Coronary artery (tissue), 2 donors: ENCODE data around the gene TMEM236.

Experiments used
- DNase-seq: peaks from one replicate; pipeline ENCODE4 v3.0.0-alpha.2; 2017; ENCODE audit warnings: low spot score
- H3K27ac ChIP-seq, 2 donors: fragments of 200-600 bp; sonication (generic); one replicate each; pipeline ENCODE4 v1.5.1; 2016 to 2019
- H3K4me3 ChIP-seq: fragments of 200-600 bp; sonication (generic); 2 replicates; pipeline ENCODE4 v1.5.1; 2016; ENCODE audit warnings: mild to moderate bottlenecking, moderate library complexity
- CTCF ChIP-seq: fragments of 200-600 bp; sonication (generic); IDR thresholded peaks from one replicate; pipeline ENCODE4 v1.5.1; 2019; ENCODE audit warnings: antibody characterized with exemption

The TMEM236 gene

GRCh38 chr10:17795083-17795482, 43.1 kb downstream of the TMEM236 start:
- no peak overlapping the region for H3K27ac ChIP-seq
- DNase-seq = no peak
- TF ChIP-seq CTCF = no peak
- no peak overlapping the region for H3K4me3 ChIP-seq

GRCh38 chr10:17795813-17796594, 44.0 kb downstream of the TMEM236 start:
- DNase-seq = no peak
- H3K4me3 ChIP-seq = no peak overlapping the region
- TF ChIP-seq CTCF = no peak
- H3K27ac ChIP-seq = no peak overlapping the region

GRCh38 chr10:17801507-17801906, 49.5 kb downstream of the TMEM236 start:
- no peak overlapping the region for H3K27ac ChIP-seq
- no peak overlapping the region for H3K4me3 ChIP-seq
- no peak for TF ChIP-seq CTCF
- no peak for DNase-seq

- no peak for TF ChIP-seq CTCF
- H3K27ac ChIP-seq = no peak overlapping the region
- no peak overlapping the region for H3K4me3 ChIP-seq
- DNase-seq = no peak
These were observed 50.3 kb downstream of the TMEM236 start for GRCh38 chr10:17802350-17802749.

- Histone ChIP-seq H3K4me3 (no peak overlapping the region), H3K27ac (no peak overlapping the region)
- no peak for TF ChIP-seq CTCF
- no peak for DNase-seq
These were observed 51.0 kb downstream of the TMEM236 start for GRCh38 chr10:17802976-17803375.

GRCh38 chr10:17805330-17805729, 53.3 kb downstream of the TMEM236 start:
- TF ChIP-seq CTCF = no peak
- Histone ChIP-seq H3K4me3 (no peak overlapping the region), H3K27ac (no peak overlapping the region)
- no peak for DNase-seq

- DNase-seq = no peak
- H3K4me3 ChIP-seq = no peak overlapping the region
- TF ChIP-seq CTCF = no peak
- peak overlapping the region in 1 of 2 donors; percentile 22 for H3K27ac ChIP-seq
These were observed 54.0 kb downstream of the TMEM236 start for GRCh38 chr10:17805921-17806577.
